ENCODE data around the gene RPS21. TPM values are rescaled to one million over a fixed set of nuclear protein-coding genes. Genes with fewer than 3 reads are reported as not detected.

Gene RPS21
- total RNA-seq, result 1,000 to 10,000 TPM; 1,582 to 2,182 (median 2,056) TPM

- no peak for TF ChIP-seq CTCF (IDR thresholded peaks at IDR 0.05)
- DNase-seq (ENCODE audit: low spot score) (peak; percentile 74), ATAC-seq (ENCODE audit: low FRiP score) (peak; percentile 90)
These were observed at the start of gene RPS21 for GRCh38 chr20:62386383-62387218. RPS21 (plus strand) TSS chr20:62387103; CDS start chr20:62387339, 236 bp downstream.

DNA sequence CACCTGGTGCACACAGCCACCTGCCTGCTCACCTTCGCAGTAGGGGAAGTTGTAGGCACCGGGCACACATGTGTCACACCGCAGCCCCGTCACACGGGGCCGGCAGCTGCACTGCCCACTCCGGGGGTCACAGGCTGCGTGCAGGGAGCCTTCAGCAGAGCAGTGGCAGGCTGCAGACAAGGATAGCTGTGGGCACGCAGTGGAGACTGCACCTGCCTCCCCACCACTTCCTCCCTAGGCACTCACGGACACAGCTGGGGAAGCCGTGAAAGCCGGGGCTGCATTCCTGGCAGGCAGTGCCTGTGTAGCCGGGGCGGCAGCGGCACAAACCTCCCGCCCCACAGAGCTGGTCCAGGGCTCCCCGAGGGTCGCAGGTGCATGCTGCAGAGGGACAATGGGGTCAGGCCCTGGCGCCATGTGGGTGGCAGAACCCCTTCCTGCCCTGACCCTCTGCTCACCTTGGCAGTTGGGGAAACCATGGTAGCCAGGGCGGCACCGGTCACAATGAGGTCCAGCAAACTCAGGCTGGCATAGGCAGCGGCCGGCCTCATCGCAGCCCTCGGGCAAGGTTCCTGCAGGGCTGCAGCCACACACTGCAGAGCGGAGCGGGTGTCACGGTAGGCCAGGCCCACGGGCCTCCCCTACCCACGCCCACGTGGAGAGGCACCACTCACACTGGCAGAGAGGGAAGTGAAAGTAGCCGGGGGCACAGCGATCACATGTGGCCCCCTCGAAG is 49.2 kb upstream of the RPS21 start:
- no peak for TF ChIP-seq CTCF (IDR thresholded peaks at IDR 0.05)
- DNase-seq (ENCODE audit: low spot score) (no peak), ATAC-seq (ENCODE audit: low FRiP score) (no peak)

DNA sequence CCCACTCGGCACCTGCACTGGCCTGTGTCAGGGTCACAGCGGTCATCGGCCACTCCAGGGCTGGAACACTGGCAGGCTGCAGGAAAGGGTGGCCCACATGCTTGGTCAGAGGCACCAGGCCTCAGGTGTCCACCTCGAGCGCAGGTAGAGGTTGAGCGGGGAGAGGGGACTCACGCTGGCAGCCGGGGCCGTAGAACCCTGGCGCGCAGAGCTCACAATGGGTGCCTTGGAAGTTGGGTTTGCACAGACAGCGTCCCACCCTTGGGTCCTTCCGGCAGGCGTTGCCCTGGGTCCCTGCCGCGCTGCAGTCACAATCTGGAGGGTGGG is 48.6 kb upstream of the RPS21 start:
- DNase-seq (ENCODE audit: low spot score) (no peak), ATAC-seq (ENCODE audit: low FRiP score) (no peak)
- no peak for TF ChIP-seq CTCF (IDR thresholded peaks at IDR 0.05)

GRCh38 chr20:62339647-62340062 is 47.2 kb upstream of the RPS21 start:
- no peak for TF ChIP-seq CTCF (IDR thresholded peaks at IDR 0.05)
- DNase-seq (ENCODE audit: low spot score) (no peak), ATAC-seq (ENCODE audit: low FRiP score) (no peak)

DNA sequence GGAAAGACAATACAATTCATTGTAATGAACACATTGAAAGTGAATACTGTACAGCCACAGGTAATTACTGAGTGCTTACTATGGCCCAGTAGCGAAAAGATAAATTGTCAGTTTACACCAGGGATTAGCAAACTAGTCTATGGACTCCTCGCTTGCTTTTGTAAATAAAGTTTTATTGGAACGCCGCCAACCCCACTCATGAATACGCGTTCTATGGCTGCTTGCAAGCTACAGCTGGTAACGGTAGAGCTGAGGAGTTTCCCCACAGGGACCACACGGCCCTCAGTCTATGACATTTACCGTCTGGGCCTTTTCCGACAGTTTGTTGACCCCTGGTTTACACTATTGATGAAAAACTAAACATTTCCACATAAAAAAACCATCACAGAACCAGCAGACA is 44.0 kb upstream of the RPS21 start:
- ATAC-seq (ENCODE audit: low FRiP score), result no peak
- no peak for TF ChIP-seq CTCF (IDR thresholded peaks at IDR 0.05)
- no peak for DNase-seq (ENCODE audit: low spot score)

GRCh38 chr20:62344092-62344491 is 42.8 kb upstream of the RPS21 start:
- ATAC-seq (ENCODE audit: low FRiP score) (no peak), DNase-seq (ENCODE audit: low spot score) (no peak)
- no peak for TF ChIP-seq CTCF (IDR thresholded peaks at IDR 0.05)
